ENCODE data around the gene RAMP3. TPM values are rescaled to one million over a fixed set of nuclear protein-coding genes. Genes with fewer than 3 reads are reported as not detected.
"Not testable (repeated sequence)": the region's sequence is repeated elsewhere in the genome, so short reads cannot be mapped to it uniquely, and the experiment has no call there.

RAMP3 gene
- total and polyA plus RNA-seq, 9 donors: 2.9 to 26.0 (median 8.0) TPM

DNA sequence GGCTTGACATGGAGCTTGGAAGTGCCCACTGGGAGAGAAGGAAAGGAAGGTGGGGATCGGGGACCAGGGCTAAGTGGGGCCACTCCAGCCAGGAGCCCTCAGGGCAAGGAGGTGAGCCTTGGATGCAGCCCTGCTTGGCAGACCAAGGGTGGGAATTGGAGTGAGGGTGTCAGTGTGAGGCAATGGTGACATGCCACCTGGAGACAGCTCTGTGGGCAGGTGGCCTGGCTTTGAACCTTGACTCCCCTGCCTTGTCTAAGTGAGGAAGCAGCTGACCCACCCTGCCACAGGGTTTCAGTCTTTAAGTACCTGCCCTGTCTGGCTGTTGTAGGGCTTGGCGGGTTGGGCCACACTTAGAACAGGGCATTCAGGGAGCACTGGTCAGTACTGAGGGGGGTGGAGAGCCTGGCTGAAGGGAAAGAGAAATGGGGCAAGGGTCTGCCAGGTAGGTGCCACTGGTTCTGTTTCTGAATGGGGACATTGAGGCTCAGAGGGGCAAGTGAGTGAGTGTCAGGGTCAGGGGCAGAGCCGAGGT, 4.8 kb downstream of the RAMP3 start:
- no peaks in the 10 kb centered on the region for H3K36me3 ChIP-seq
- no peaks in the 10 kb centered on the region for H3K9me3 ChIP-seq
- no peaks in the 10 kb centered on the region for H3K27me3 ChIP-seq
- 62 to 86% (median 64%) methylated on average over 3 of the region's 3 CpGs for WGBS, 3 donors
- H3K4me3 ChIP-seq: no peak overlapping the region
- no peak for TF ChIP-seq EP300 (IDR thresholded peaks at IDR 0.05)
- no peak for TF ChIP-seq POLR2A (IDR thresholded peaks at IDR 0.05)
- TF ChIP-seq, protein P1, sequence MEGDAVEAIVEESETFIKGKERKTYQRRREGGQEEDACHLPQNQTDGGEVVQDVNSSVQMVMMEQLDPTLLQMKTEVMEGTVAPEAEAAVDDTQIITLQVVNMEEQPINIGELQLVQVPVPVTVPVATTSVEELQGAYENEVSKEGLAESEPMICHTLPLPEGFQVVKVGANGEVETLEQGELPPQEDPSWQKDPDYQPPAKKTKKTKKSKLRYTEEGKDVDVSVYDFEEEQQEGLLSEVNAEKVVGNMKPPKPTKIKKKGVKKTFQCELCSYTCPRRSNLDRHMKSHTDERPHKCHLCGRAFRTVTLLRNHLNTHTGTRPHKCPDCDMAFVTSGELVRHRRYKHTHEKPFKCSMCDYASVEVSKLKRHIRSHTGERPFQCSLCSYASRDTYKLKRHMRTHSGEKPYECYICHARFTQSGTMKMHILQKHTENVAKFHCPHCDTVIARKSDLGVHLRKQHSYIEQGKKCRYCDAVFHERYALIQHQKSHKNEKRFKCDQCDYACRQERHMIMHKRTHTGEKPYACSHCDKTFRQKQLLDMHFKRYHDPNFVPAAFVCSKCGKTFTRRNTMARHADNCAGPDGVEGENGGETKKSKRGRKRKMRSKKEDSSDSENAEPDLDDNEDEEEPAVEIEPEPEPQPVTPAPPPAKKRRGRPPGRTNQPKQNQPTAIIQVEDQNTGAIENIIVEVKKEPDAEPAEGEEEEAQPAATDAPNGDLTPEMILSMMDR (IDR thresholded peaks at IDR 0.05): no peak
- H3K27ac ChIP-seq: no peak overlapping the region
- no peaks in the 10 kb centered on the region for H3K4me1 ChIP-seq (ENCODE audit: insufficient read depth)
- intact Hi-C loops (cut with DNase I): no loop called here
- DNase-seq: no peak

DNA sequence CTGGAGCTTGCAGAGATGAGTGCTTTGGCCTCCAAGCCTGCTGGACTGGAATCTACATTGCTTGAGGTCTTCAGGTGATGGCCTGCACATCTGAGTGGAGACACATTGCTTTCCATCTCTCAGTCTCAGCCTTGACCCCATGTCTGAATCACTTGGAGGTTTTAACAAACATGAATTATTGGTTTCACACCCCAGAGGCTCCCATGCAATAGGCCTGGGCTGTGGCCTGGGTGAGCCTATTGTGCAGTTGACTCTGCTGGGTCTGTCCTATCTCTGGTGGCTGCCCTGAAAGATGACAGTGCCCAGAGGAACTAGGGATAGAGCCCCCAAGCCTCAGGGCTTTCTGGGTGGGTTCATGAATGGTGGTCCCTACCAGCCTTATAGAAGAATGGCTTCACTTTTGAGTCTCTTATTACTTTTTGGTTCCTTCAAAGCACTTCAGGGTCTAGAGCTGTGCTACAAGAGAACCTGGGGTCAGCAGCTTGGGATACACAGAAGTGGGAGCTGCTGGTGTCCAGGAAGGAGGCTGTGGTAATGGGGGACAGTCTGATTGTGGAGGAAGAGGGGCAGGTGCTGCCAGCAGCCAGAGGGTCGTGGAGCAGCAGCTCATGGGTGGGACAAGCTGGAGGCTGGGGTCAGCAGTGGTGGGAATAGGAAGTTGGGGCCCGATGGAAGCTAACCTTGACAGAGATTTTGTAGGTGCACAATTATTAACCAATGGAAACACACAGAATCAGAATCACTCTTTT, 5.5 kb downstream of the RAMP3 start:
- WGBS, 3 donors: 55 to 75% (median 69%) methylated on average over 2 of the region's 2 CpGs
- H3K27ac ChIP-seq: no peak overlapping the region
- intact Hi-C loops (cut with DNase I): no loop called here
- no peaks in the 10 kb centered on the region for H3K27me3 ChIP-seq
- no peaks in the 10 kb centered on the region for H3K4me1 ChIP-seq (ENCODE audit: insufficient read depth)
- TF ChIP-seq, protein P1 (IDR thresholded peaks at IDR 0.05): no peak
- TF ChIP-seq POLR2A (IDR thresholded peaks at IDR 0.05): no peak
- no peak for TF ChIP-seq EP300 (IDR thresholded peaks at IDR 0.05)
- H3K36me3 ChIP-seq: no peaks in the 10 kb centered on the region
- no peak overlapping the region for H3K4me3 ChIP-seq
- H3K9me3 ChIP-seq: no peaks in the 10 kb centered on the region
- DNase-seq: no peak

DNA sequence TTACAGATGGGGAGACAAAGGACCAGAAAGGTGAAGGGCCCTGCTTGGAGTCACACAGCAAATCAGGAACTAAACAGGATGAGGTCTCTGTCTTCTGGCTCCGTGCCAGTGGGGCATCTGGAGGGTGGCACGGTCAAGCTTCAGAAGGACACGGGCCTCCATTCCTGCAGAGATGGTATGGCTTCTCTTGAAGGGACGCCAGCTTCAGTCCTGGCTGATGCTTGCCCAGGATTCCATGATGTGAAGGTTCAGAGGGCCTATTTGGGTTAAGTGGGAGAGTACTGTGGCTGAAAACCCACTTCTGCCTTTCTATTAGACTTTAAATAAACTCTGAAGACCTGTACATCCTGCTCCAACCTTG, 6.1 kb downstream of the RAMP3 start:
- no peaks in the 10 kb centered on the region for H3K4me1 ChIP-seq (ENCODE audit: insufficient read depth)
- 75 to 81% (median 79%) methylated on average over 4 of the region's 4 CpGs for WGBS, 3 donors
- no peaks in the 10 kb centered on the region for H3K9me3 ChIP-seq
- intact Hi-C loops (cut with DNase I): no loop called here
- no peaks in the 10 kb centered on the region for H3K27me3 ChIP-seq
- TF ChIP-seq POLR2A (IDR thresholded peaks at IDR 0.05) (no peak), EP300 (IDR thresholded peaks at IDR 0.05) (no peak)
- TF ChIP-seq, protein P1 (IDR thresholded peaks at IDR 0.05): no peak
- no peak overlapping the region for H3K27ac ChIP-seq
- no peak for DNase-seq
- H3K36me3 ChIP-seq: no peaks in the 10 kb centered on the region
- H3K4me3 ChIP-seq: no peak overlapping the region

DNA sequence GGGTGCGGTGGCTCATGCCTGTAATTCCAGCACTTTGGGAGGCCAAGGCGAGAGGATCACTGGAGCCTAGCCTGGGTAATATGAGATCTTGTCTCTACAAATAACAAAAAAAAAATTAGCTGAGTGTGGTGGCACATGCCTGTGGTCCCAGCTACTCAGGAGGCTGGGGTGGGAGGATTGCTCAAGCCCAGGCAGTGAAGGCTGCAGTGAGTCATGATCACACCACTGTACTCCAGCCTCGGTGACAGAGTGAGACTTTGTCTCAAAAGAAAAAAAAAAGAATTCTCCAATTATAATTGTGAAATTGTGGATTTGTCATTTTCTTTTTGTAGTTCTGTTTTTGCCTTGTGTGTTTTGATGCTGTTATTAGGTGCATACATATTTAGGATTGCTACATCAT, 6.7 kb downstream of the RAMP3 start:
- H3K4me3 ChIP-seq; H3K27ac ChIP-seq; H3K27me3 ChIP-seq; intact Hi-C loops (cut with DNase I); H3K4me1 ChIP-seq (ENCODE audit: insufficient read depth); H3K9me3 ChIP-seq; H3K36me3 ChIP-seq; DNase-seq: not testable (repeated sequence)
- WGBS, 3 donors: 81 to 89% (median 85%) methylated on average over 3 of the region's 3 CpGs

DNA sequence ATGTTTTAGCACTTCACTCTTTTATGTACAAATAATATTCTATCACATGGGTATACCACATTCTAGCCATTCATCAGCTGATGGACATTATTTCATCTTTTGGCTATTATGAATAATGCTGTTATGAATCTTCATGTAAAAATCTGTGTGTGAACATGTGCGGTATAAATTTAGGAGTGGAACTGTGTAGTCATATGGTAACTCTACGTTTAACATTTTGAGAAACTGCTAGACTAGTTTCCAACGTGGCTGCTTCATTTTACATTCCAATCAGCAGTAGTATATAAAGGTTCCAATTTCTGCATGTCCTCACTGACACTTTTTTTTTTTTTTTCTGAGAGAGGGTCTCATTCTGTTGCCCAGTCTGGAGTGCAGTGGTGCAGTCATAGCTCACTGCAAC, 8.3 kb downstream of the RAMP3 start:
- DNase-seq: no peak
- Histone ChIP-seq H3K4me3 (no peak overlapping the region), H3K4me1 (ENCODE audit: insufficient read depth) (no peaks in the 10 kb centered on the region), H3K27ac (no peak overlapping the region), H3K27me3 (no peaks in the 10 kb centered on the region), H3K9me3 (no peaks in the 10 kb centered on the region), H3K36me3 (no peaks in the 10 kb centered on the region)
- 52 to 75% (median 53%) methylated on average over 3 of the region's 3 CpGs for WGBS, 3 donors
- intact Hi-C loops (cut with DNase I): no loop called here
- TF ChIP-seq, protein P1 (IDR thresholded peaks at IDR 0.05): no peak
- no peak for TF ChIP-seq POLR2A (IDR thresholded peaks at IDR 0.05)
- no peak for TF ChIP-seq EP300 (IDR thresholded peaks at IDR 0.05)
